NCI-H1436 treated with DMSO at 0.1 percent for 48 hours (cell line): ENCODE results near the gene RAB6B.

Experiments
- DNase-seq: peaks from one replicate; lab custom pipeline; 2025; lab: John Stamatoyannopoulos, UW

Gene RAB6B

DNA sequence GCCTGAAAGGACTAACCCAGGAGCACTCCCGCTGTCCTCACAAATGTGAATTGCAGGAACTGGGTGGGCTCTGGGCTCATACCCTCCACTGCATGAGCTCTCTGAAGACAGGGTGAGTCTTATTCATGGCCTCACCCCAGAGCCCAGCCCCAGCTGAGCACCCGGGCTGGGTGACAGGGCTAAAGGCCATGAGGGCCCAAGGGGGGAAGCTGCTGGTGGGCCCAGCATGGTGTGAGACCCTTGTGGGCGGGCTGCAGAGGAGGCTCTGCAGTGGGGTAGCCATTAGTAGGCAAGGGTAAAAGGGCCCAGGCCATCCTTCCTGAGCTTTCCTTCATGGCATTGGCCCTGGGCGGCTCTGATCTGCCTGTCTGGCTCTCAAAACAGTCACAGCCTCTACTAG lies 59.7 kb downstream of the RAB6B start:
- no peak for DNase-seq

DNA sequence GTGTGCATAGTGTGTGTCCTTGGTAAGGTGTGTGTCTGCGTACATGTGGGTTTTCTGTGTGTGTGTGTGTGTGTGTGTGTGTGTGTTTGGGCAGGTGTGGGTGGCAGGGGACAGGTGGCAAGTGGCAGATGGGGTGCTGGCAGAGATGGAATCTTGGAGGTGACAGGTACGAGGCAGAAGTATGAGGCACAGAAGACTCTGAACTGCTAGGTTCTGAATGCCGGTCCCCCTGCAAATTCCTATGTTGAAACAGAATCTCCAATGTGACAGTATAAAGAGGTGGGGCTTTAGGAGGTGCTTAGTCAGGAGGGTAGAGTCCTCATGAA lies 60.3 kb downstream of the RAB6B start:
- DNase-seq, result no peak

DNA sequence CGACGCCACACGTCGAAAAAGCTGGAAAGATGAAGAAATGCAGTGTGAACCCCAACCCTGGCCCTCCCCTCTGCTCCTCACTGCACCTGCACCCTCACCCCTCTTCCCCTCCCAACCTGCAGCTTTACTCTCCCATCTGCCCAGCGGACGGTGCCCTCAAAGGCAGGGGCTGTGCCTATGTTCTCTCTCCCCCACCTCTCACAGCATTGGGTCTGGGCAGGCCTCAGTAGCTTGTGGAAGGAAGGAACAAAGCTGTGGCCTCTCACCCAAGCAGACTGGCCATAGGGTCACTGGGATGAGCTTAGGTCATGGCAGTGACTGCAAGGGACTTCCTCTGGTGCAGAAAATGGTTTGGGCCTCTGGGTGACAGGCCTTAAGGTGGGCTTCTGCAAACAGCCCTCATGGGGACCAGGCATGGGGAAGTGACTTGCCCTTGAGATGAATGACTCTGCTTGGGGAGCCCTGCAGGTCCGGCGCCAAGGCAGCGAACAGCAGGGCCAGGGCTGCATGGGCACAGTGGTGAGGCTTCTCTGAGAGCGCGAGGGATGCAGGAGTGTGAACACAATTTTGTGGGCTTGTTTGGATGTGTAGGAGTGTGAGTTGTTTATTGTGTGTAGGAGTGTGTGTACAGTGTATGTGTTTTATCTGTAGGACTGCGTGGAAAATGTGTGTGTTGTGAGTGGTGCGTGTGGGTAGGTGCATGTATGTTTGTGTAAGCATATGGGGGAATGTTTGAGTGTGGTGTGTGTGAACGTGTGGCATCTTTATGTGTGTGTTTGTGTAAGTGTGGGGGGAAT lies 60.9 kb downstream of the RAB6B start:
- no peak for DNase-seq

DNA sequence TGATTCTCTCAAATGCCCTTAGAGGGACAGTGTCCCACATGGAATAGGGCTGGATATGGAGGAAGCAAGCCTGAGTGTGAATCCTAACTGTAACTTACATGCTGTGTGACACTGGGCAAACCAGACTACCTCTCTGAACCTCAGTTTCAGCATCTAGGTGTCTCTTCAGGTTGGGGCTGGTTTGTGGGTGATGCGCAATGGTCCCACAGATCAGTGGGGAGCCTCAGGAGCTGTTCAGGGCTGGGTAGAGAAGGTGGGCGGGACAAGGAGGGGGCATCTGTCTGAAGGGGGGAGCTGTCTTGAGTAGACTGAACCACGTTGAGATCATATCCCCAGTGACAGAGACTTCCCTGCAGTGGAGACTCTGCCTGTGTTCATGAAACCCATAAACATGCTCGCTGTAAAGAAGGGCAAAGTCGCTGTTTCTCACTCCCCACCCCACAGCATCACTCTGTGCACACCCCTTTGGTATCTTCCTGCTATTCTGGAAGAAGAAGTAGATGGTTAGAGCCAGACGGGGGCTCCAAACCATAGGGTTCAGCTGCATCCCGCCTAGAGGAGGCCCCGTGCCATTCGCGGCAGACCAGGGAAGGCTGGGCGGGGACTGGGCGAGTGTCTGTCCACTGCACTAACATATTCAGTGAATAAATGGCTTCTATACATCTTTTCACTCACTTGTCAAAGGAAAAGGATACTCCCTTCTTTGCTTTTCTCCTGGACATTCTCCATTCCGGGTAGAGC lies 61.6 kb downstream of the RAB6B start:
- DNase-seq, result no peak

DNA sequence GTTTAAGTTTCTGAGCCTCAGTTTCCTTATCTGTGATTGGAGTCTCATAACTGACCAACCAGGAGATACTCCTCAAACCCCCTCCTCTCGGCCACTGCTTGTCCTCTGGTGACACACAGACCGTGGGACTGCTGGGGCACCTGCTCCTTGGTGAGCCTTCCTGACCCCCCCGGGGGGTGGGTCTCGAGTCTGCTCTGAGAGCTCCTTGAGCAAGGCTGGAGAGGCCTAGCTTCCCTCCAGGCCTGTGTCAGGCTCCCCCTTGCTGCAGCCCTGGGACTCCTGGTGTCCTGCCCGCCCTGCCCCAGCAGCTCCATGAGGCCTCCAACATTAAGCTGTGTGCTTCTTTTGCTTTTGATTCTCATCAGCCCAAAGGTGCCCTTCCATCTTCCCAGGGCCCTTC lies 62.4 kb downstream of the RAB6B start:
- no peak for DNase-seq

DNA sequence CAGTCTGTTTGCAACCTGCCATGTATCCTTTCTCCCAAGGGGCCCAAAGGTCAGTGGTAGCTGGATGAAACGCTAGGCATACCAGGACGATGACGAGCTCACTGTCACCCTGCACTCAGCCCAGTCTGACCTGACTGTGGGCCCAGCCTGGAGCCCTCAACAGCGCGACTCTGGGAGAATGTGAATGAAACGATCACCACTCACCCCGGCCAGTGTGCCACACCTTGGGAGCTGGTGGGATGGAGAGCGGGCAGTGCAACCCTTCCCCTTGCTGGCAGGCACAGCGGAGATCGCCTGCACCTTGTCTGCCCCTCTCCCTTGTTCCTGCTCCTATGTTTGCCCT lies 62.9 kb downstream of the RAB6B start:
- DNase-seq, result no peak

DNA sequence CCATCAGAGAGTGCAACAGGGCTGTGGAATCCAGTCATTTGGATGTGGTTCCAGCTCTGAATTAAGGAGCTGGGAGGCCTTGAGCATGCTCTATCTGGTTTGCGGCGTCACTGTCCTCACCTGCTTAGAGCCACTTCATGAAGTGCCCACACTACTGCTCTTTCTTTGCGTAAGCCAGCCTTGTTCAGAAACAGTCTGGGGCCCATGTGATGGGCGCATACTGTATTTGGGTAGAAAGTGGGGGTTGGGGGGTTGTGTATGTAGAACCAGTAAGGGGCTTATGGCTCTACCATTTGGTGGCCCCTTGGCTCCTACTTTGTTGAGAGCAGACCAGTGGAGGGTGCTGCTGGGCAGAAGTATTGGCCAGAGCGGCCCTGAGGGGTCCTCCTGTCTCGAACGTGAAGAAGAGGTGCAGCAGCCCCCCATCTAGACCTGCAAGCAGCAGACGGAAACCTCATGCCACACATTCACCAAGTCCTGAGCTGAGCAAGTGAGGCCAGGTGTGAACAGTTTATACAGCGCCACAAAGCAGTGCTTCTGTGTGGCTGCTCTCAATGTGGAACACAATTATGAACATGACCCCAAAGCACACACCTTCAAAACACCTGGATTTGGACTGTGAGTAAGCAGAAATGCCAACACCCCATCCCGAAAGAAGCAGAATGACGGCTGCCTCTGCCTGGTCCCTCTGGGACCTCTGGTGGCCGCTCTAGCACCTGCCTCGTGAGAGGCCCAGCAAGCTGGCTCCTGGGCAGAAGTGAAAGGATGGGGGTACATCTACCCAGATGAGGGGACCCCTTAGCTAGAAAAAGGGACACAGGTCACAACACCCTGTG lies 63.5 kb downstream of the RAB6B start:
- DNase-seq, result no peak

DNA sequence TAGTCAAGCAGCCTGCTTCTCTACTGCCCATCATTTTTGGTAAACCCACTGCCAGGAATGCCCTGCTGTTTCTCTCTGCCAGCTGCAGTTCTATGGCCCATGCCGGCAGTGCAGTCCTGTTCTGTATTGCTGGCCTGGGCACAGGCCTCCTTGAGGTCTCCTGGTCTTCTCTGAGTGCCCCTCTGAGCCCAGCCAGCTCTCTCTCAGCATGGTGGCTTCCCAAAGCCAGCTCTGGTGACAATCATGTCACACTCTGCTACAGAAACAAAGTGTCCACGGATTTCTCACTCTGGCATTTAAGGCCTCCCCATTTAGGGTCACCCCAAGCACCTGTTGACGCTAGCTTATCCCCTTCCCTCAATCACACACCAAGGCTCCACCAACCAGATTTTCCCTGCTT lies 65.6 kb downstream of the RAB6B start:
- no peak for DNase-seq

DNA sequence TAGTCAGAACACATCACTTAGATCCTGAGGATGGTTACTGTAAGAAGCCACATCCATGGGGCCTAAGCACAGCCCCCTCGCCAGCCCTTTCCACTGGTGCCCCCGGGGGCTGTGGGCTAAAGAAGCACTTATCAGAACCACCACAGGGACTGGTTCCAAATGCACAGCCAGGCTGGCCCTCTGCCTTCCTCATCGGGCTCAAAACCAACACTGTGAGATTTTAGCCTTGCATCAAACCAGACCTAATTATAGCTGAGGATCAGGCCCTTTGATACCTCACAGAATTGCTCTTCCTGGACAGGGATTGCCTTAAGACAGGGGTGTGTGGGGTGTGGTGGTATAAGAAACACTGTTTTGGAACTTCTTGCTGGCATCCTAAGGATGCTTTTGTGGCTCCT lies 66.4 kb downstream of the RAB6B start:
- no peak for DNase-seq

DNA sequence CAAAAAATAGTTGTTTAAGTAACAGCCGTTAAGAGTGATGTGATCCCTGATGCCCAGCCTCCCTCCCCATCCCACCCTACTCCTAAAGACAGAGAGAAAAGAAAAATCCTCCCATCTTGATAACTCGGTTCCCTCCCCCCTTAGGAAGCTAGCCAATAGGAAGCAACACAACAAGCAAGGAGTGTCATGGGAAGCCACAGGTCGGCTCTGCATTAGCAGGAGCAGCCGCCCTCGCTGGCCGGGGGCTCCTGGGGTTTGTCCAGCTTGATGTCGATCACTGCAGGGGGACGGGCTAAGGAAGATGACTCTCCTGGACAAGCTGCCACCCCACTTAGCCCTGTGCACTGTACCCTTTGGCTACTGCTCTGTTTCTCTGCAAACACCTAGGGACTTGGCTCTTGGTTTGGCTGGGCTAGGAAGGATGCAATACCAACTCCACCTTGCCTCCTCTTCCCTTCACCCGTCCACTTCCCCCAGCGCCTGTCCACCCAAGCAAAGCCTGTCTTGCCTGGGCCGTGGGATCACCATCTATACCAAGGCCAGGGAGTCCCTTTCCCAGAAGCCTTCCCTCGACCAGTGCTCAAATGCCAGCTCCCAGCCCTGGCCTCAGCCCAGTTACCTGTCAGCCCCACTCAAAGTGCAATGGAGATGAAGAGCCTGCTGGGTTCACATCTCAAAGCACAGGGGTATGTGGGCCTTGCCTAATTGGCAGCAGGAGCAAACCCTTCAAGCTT lies 66.9 kb downstream of the RAB6B start:
- no peak for DNase-seq

DNA sequence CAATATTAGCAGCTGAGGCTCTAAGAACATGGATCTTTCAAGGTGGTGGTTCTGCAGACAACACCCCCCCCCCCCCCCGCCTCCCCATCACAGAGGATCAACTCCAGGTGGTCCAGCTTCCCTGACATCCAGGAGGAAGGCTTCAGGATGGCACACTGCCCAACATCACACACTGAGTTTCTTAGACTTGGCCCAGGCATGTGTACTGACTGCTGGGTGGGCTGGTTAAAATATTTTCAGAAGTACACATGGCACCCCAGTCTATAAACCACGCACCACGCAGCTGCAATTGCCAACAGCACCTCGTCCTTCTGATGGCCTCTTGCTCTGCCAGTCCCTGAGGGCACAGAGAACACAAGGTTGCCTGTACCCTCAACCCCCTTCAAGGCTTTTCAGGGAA lies 68.0 kb downstream of the RAB6B start:
- DNase-seq, result no peak

DNA sequence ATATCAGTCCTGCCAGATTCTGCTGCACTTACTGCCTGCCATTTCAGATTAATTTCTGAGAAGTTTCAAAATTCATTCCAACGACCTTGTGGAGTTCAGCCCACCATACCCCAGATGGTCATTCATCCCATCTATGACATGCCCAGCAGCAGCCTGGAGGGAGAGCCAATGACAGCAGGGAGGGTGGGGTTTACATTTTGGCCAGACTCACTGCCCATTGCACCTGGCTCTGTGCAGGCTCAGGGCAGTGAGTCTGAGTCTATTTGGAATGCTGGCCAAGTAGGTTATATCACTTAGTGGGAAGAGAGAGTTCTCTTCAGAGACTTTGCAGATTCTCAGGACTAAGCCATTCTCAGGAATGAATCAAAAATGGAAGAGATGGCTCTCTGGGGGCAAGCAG lies 68.5 kb downstream of the RAB6B start:
- no peak for DNase-seq

DNA sequence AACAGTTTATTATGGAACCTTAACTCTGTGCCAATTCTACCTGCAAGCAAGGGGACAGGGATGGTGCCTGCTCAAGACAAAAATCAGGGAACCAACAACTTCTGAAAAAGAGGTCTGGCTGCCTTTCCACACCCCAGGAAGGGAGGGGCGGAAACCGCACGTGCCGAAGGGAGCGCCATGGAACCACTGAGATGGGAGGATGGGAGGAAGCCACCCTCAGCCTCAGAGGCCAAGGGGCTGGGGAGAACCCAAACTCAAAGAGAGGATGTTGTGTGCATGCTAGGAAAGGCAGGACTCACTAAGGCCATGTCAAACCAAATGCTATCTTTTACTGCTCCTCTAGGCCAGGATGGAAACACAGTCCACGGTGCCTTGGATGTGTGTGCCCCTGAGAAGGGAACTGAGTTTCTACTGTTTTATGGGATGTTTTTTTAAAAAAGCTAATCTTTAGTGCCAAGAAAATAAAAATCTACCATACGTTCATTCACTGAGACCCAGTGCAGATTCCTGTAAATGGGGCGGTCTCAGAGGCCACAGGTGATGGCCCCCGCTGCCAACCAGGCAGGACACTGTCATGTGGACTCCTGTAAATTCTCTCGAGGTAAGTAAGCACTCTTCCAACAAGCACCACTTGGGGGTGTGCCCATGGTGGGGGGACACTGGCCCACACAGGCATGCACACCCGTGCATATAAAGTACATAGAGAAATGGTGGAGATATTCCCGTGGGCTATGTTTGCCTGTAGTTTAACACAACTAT lies 69.5 kb downstream of the RAB6B start:
- no peak for DNase-seq

DNA sequence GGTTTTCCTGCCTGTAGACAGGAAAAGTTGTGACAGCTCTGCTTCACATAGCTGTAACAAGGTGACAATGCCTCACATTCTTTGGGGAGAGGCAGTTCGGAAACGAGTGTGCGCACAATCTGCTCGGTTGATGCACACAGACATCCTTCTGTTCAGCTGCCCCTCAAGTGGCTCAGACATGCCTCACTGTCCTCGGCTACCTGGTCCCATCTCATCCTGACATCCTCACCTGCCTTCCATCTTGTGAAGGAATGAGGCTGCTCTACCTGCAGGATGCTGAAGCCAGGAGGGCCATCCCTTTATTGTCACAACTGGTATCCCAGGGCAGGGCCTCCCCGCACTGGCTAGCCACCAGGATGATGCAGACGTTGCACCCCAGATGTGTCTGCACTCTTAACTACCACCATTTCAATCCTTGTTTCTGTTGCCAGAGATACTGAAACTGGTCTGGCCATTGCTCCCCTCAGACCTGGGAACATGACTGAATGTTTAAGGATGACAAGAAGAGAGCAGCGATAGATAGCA lies 70.7 kb downstream of the RAB6B start:
- no peak for DNase-seq

DNA sequence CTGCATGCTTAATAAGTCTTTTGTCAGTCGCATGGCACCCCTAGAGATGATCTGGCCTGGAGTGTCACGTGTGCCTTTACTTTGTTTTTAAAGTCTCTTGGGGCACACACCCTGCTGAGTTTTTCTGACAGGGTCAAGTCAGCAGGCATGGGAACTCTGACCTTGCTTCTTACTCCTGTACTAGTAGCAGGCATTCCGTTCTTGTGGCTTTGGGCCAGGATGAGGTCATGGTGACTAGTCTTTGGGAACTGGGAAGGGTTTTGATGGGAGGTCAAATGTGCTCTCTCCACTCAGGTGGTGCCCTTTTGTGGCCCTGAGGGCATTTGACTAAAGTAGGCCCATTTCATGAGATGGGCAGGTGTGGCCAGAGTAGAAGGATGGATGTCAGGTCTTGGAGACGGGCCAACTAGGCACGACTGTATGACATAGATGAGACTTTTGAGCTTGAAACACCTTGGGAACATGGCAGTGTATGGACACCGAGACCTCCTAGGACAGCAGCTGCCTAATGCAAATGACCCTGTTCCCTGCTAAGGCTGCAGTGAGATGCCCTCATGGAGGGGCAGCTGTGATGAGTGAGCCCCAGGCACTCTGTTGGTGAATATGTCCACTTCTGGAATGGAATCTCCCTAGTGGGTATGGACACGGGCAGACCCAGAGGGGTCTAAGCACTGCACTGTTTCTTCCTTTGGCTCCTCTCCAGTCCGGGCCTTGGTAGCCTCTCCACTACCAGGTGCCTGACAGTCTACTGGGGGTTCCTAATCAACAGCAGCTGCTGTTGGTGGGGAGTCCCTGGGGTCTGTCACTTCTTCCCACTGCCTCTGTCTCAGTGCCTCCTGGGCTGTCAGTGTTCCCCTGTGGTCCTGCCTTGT lies 73.7 kb downstream of the RAB6B start:
- DNase-seq, result no peak

DNA sequence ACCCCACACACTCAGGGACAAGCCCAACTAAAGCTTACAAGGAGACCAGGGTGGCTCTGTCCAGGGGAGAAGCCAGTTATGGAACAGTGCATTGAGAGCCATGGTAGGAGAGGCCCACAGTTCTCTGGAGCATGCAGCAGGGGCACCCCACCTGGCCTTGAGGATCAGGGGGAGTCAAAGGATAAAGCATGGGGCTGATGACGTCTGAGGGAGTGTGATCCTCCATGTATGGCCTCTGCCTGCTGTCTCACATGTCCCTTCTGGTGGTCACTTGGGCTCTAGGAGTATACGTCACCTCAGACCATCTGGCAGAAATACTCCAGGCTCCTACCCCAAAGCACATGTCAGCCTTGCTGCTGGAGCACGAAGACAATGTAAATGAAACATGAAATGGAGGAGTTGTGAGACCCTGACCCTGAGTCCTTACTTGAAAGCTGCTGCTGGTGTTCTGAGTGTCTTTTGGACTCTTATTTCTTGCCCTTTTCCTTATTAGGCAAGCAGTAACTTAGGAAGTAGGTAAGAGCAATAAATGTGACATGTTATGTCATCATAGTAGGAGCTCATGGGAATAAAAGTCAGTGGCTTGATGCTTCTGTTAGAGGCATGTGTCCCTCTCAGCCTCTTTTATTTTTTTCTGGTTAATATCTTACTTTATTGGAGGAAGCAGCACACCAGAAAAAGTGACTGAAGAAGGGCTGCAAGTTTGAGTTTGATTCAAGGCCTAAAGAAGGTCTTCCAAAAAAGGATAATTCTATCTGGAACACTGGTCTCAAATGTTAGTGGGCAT lies 74.6 kb downstream of the RAB6B start:
- no peak for DNase-seq

DNA sequence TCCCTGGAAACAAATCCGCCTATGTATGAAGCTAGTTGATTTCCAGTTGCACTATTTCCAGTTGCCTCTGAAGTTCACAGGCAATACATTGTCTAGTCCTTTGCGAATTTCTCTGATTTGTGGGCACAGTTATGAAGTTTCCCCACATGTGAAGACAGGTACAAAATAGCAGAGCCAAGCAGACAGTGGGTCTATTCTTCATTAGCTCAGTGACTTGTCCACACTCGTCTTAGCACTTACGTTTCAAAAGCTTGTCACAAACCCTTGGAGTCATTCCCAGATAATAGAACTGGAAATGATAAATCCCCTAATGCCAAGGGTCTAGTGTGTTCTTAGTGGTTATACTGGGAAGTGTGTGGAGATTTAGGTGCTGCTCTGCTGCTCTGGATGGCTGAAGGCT lies 75.6 kb downstream of the RAB6B start:
- DNase-seq, result no peak

DNA sequence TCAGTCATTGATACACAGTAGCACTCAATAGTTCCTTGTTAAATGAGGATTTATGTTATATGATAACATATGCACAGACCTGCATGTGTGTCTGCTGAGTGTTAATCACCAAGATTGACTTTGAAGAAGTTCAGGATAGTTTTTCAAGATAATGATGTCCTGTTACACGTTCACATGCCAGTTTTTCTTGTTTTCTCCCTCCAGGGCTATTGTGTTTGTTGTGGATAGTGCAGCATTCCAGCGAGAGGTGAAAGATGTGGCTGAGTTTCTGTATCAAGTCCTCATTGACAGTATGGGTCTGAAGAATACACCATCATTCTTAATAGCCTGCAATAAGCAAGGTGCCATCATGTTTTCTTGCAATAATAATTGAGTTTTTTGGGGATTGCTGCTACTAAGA lies 80.3 kb downstream of the RAB6B start:
- DNase-seq, result no peak

DNA sequence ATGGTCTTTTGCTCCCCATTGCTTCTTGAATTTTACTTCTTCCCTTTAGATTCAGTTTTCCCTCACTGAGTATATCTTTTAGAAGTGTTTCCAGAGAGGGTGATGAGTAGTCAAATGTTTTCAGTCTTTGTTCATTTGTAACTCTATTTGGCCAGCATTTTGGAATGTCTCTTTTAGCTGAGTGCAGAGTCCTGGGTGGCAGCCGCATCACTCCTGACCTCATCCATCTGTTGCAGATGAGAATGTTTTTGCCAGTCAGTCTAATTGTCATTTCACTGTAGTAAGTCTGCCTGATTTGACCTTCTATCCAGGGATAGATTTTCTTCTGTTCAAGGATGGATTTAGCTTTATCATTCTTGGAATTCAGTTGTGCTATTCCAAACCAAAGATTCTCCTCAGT lies 82.8 kb downstream of the RAB6B start:
- DNase-seq, result no peak
